GM18526 (cell line): ENCODE data around the gene TFPI.

Source experiments
- POLR2A ChIP-seq: IDR thresholded peaks from 3 replicates; pipeline ENCODE4 v1.6.1; 2011; ENCODE audit not compliant: insufficient read length; ENCODE audit errors: extremely low read depth

TFPI gene

GRCh38 chr2:187554011-187554703 is at the start of gene TFPI:
TFPI (minus strand) TSS chr2:187554435; CDS start chr2:187503768, 50,667 bp downstream.
- TF ChIP-seq POLR2A = no peak

- TF ChIP-seq POLR2A = no peak
Observed at GRCh38 chr2:187594801-187595200, 40.6 kb upstream of the TFPI start.

GRCh38 chr2:187593697-187594096 is 39.5 kb upstream of the TFPI start:
- no peak for TF ChIP-seq POLR2A

- no peak for TF ChIP-seq POLR2A
Observed at GRCh38 chr2:187593098-187593497, 38.9 kb upstream of the TFPI start.

- TF ChIP-seq POLR2A = no peak
Observed at GRCh38 chr2:187590175-187590574, 35.9 kb upstream of the TFPI start.

- TF ChIP-seq POLR2A = no peak
Observed at GRCh38 chr2:187586011-187586641, 31.9 kb upstream of the TFPI start.

- TF ChIP-seq POLR2A = no peak
Observed at GRCh38 chr2:187581125-187581896, 27.1 kb upstream of the TFPI start.

GRCh38 chr2:187580462-187581124 is 26.4 kb upstream of the TFPI start:
- no peak for TF ChIP-seq POLR2A

GRCh38 chr2:187577310-187577709 is 23.1 kb upstream of the TFPI start:
- no peak for TF ChIP-seq POLR2A

GRCh38 chr2:187576906-187577305 is 22.7 kb upstream of the TFPI start:
- no peak for TF ChIP-seq POLR2A

GRCh38 chr2:187575751-187576067 is 21.5 kb upstream of the TFPI start:
- no peak for TF ChIP-seq POLR2A

- TF ChIP-seq POLR2A = no peak
Observed at GRCh38 chr2:187574969-187575750, 20.9 kb upstream of the TFPI start.

GRCh38 chr2:187573722-187574121 is 19.5 kb upstream of the TFPI start:
- TF ChIP-seq POLR2A = no peak

GRCh38 chr2:187569571-187569970 is 15.3 kb upstream of the TFPI start:
- TF ChIP-seq POLR2A = no peak

- no peak for TF ChIP-seq POLR2A
Observed at GRCh38 chr2:187569042-187569441, 14.8 kb upstream of the TFPI start.
